H54 (cell line): ENCODE data around the gene EP300.
"Not testable (repeated sequence)": the region's sequence is repeated elsewhere in the genome, so short reads cannot be mapped to it uniquely, and the experiment has no call there.

ENCODE experiments used
- DNase-seq: peaks from one replicate; pipeline ENCODE4 v3.0.0; 2011; ENCODE audit warnings: low spot score, mixed read lengths; ENCODE audit not compliant: insufficient read length
- FAIRE-seq: peaks from 3 replicates; lab custom pipeline; 2011; peaks lifted over from hg19 to GRCh38; lab: Jason Lieb, UNC
- POLR2A ChIP-seq: IDR thresholded peaks from 2 replicates; pipeline ENCODE4 v1.6.1; 2011; ENCODE audit warnings: low read depth, mild to moderate bottlenecking, low read length

The EP300 gene

GRCh38 chr22:41099036-41099435, 6.6 kb downstream of the EP300 start:
- FAIRE-seq = no peak
- TF ChIP-seq POLR2A = no peak
- no peak for DNase-seq

- TF ChIP-seq POLR2A = no peak
- no peak for FAIRE-seq
- DNase-seq = no peak
These were observed 14.0 kb downstream of the EP300 start for GRCh38 chr22:41106122-41106968.

GRCh38 chr22:41106969-41107325, 14.6 kb downstream of the EP300 start:
- not testable (repeated sequence) for DNase-seq, FAIRE-seq

- no peak for DNase-seq
- no peak for FAIRE-seq
- TF ChIP-seq POLR2A = no peak
These were observed 18.6 kb downstream of the EP300 start for GRCh38 chr22:41110968-41111367.

- DNase-seq = no peak
- TF ChIP-seq POLR2A = no peak
- no peak for FAIRE-seq
These were observed 23.9 kb downstream of the EP300 start for GRCh38 chr22:41116342-41116741.

GRCh38 chr22:41117127-41117965, 25.0 kb downstream of the EP300 start:
- no peak for FAIRE-seq
- no peak for TF ChIP-seq POLR2A
- DNase-seq = no peak

- no peak for DNase-seq
- FAIRE-seq = no peak
- no peak for TF ChIP-seq POLR2A
These were observed 30.8 kb downstream of the EP300 start for GRCh38 chr22:41123151-41123550.

GRCh38 chr22:41124086-41124485, 31.7 kb downstream of the EP300 start:
- no peak for TF ChIP-seq POLR2A
- FAIRE-seq = no peak
- no peak for DNase-seq

GRCh38 chr22:41127451-41127850, 35.1 kb downstream of the EP300 start:
- no peak for TF ChIP-seq POLR2A
- DNase-seq (no peak), FAIRE-seq (no peak)

GRCh38 chr22:41128606-41129005, 36.2 kb downstream of the EP300 start:
- TF ChIP-seq POLR2A = no peak
- FAIRE-seq = no peak
- DNase-seq = no peak

- no peak for TF ChIP-seq POLR2A
These were observed 40.2 kb downstream of the EP300 start for GRCh38 chr22:41132550-41132949.

GRCh38 chr22:41140365-41140957, 48.1 kb downstream of the EP300 start:
- FAIRE-seq (no peak), DNase-seq (no peak)
- TF ChIP-seq POLR2A = no peak

More at GRCh38 chr22:41132550-41132949, 40.2 kb downstream of the EP300 start:
- FAIRE-seq (no peak), DNase-seq (no peak)

GRCh38 chr22:41145921-41146320, 53.5 kb downstream of the EP300 start:
- not testable (repeated sequence) for FAIRE-seq, DNase-seq

- FAIRE-seq (no peak), DNase-seq (no peak)
- no peak for TF ChIP-seq POLR2A
These were observed 54.2 kb downstream of the EP300 start for GRCh38 chr22:41146573-41146972.
